ENCODE measurements around the gene NHS. TPM values are rescaled to one million over a fixed set of nuclear protein-coding genes. Genes with fewer than 3 reads are reported as not detected.

Gene NHS
- total RNA-seq, 1 experiment from 2014 or later = 5.7 TPM

- DNase-seq (ENCODE audit: low read depth, low spot score) = no peak
- no peak overlapping the region for H3K4me3 ChIP-seq (replicated peaks in 1 of 2; ENCODE audit: low read depth in 1 of 2, low read length in 2 of 2)
- no TSS peak for BruUV-seq (replicated peaks)
- CTCF ChIA-PET = no interaction called here
- no peaks in the 10 kb centered on the region for H4K20me1 ChIP-seq (ENCODE audit: insufficient read depth)
- POLR2A ChIA-PET = no interaction called here
- H3K4me1 ChIP-seq (ENCODE audit: control insufficient read depth in 1 of 2, insufficient read depth in 2 of 2, low read length in 2 of 2) = peaks cover 3 to 8% of the 10 kb centered on the region in 2 experiments; a peak in 3 of 4 replicates
- H2AFZ ChIP-seq (ENCODE audit: low read depth, low read length, poor library complexity, severe bottlenecking) = no peak overlapping the region
- H3K27me3 ChIP-seq (ENCODE audit: insufficient read depth, low read length) = no peaks in the 10 kb centered on the region
- H3K9me3 ChIP-seq (ENCODE audit: control insufficient read depth in 1 of 2, insufficient read depth in 1 of 2, low read depth in 1 of 2, low read length in 2 of 2) = no peaks in the 10 kb centered on the region
- H3K36me3 ChIP-seq (ENCODE audit: control insufficient read depth in 1 of 2, insufficient read depth in 2 of 2, low read length in 2 of 2) = no peaks in the 10 kb centered on the region
- TF ChIP-seq FOSL1 (IDR thresholded peaks at IDR 0.05; ENCODE audit: low read depth) (no peak), SIN3A (IDR thresholded peaks at IDR 0.05; ENCODE audit: low read depth) (no peak)
- TF ChIP-seq, protein P1, sequence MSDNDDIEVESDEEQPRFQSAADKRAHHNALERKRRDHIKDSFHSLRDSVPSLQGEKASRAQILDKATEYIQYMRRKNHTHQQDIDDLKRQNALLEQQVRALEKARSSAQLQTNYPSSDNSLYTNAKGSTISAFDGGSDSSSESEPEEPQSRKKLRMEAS (IDR thresholded peaks at IDR 0.05) = no peak
- intact Hi-C loops (cut with micrococcal nuclease) = loop anchor here (10.0 kb wide), 1 partner anchor 220 kb away; the partner anchor contains the start of gene NHS
- no peak overlapping the region for H3K9ac ChIP-seq (ENCODE audit: low read length)
- no peak overlapping the region for H3K4me2 ChIP-seq (ENCODE audit: low read length)
- H3K79me2 ChIP-seq (ENCODE audit: insufficient read depth, low read length) = no peaks in the 10 kb centered on the region
- ATAC-seq = no peak
- H3K27ac ChIP-seq (ENCODE audit: low read depth, low read length) = no peak overlapping the region
- H3K9me2 ChIP-seq (ENCODE audit: insufficient read depth) = no peaks in the 10 kb centered on the region
- RAD21 ChIA-PET (ENCODE audit: low non-redundant PET in 1 of 2, low total read pairs in 2 of 2, uncharacterized antibody in 2 of 2, unreplicated experiment in 2 of 2) = no interaction called here
These were observed 219.7 kb downstream of the NHS start for GRCh38 chrX:17594693-17595092.

- intact Hi-C loops (cut with micrococcal nuclease) = loop anchor here (10.0 kb wide), 1 partner anchor 221 kb away; the partner anchor contains the start of gene NHS
- no peak for DNase-seq (ENCODE audit: low read depth, low spot score)
- no peaks in the 10 kb centered on the region for H3K36me3 ChIP-seq (ENCODE audit: control insufficient read depth in 1 of 2, insufficient read depth in 2 of 2, low read length in 2 of 2)
- no peak overlapping the region for H3K4me2 ChIP-seq (ENCODE audit: low read length)
- no peak overlapping the region for H3K4me3 ChIP-seq (replicated peaks in 1 of 2; ENCODE audit: low read depth in 1 of 2, low read length in 2 of 2)
- H3K27me3 ChIP-seq (ENCODE audit: insufficient read depth, low read length) = no peaks in the 10 kb centered on the region
- no TSS peak for BruUV-seq (replicated peaks)
- peaks cover 3 to 8% of the 10 kb centered on the region in 2 experiments; a peak in 3 of 4 replicates for H3K4me1 ChIP-seq (ENCODE audit: control insufficient read depth in 1 of 2, insufficient read depth in 2 of 2, low read length in 2 of 2)
- no peak overlapping the region for H3K27ac ChIP-seq (ENCODE audit: low read depth, low read length)
- TF ChIP-seq ATF3 (IDR thresholded peaks at IDR 0.05) (no peak), TCF7L2 (IDR thresholded peaks at IDR 0.05; ENCODE audit: borderline replicate concordance, extremely low read depth, insufficient read depth, insufficient read length) (no peak)
- TF ChIP-seq, protein P2, sequence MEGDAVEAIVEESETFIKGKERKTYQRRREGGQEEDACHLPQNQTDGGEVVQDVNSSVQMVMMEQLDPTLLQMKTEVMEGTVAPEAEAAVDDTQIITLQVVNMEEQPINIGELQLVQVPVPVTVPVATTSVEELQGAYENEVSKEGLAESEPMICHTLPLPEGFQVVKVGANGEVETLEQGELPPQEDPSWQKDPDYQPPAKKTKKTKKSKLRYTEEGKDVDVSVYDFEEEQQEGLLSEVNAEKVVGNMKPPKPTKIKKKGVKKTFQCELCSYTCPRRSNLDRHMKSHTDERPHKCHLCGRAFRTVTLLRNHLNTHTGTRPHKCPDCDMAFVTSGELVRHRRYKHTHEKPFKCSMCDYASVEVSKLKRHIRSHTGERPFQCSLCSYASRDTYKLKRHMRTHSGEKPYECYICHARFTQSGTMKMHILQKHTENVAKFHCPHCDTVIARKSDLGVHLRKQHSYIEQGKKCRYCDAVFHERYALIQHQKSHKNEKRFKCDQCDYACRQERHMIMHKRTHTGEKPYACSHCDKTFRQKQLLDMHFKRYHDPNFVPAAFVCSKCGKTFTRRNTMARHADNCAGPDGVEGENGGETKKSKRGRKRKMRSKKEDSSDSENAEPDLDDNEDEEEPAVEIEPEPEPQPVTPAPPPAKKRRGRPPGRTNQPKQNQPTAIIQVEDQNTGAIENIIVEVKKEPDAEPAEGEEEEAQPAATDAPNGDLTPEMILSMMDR (IDR thresholded peaks at IDR 0.05 in 2 of 3, conservative IDR thresholded peaks at IDR 0.05 in 1 of 3; ENCODE audit: borderline replicate concordance in 1 of 3, insufficient read depth in 1 of 3, low read depth in 2 of 3, low read length in 2 of 3) = no peak
- ATAC-seq = no peak
- no peaks in the 10 kb centered on the region for H3K79me2 ChIP-seq (ENCODE audit: insufficient read depth, low read length)
- no peaks in the 10 kb centered on the region for H3K9me2 ChIP-seq (ENCODE audit: insufficient read depth)
- H3K9me3 ChIP-seq (ENCODE audit: control insufficient read depth in 1 of 2, insufficient read depth in 1 of 2, low read depth in 1 of 2, low read length in 2 of 2) = no peaks in the 10 kb centered on the region
- POLR2A ChIA-PET = no interaction called here
- no peak overlapping the region for H3K9ac ChIP-seq (ENCODE audit: low read length)
- H4K20me1 ChIP-seq (ENCODE audit: insufficient read depth) = no peaks in the 10 kb centered on the region
- H2AFZ ChIP-seq (ENCODE audit: low read depth, low read length, poor library complexity, severe bottlenecking) = no peak overlapping the region
- CTCF ChIA-PET = no interaction called here
- RAD21 ChIA-PET (ENCODE audit: low non-redundant PET in 1 of 2, low total read pairs in 2 of 2, uncharacterized antibody in 2 of 2, unreplicated experiment in 2 of 2) = no interaction called here
These were observed 220.5 kb downstream of the NHS start for GRCh38 chrX:17595456-17596035.
